ENCODE measurements around the gene FRY.

DNA sequence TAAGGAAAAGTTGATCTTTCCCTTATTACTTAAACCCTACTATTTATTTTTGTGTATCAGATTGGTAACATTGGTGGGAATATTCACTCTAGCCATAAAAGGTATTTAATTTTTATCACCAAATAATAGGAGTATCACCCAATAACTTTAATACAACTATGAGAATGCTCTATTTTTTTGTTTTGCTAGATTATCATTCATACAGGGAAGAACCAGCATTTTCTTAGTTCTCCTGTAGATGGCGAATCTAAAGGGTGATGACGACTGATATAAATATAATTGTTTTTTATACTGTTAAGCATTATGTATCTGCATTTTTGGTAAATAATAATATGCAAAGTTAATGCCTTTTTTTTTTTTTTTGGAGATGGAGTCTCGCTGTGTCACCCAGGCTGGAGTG lies 7.9 kb upstream of the FRY start:
- TF ChIP-seq CTCF (IDR thresholded peaks at IDR 0.05) (no peak), POLR2A (IDR thresholded peaks at IDR 0.05) (no peak)
